Activated T-cell treated with anti-CD3 and anti-CD28 coated beads for 24 hours (primary cell): Measurements from ENCODE around the gene PSME3IP1.

Experiments
- DNase-seq: peaks from one replicate; pipeline ENCODE4 v3.0.0-alpha.2; 2020; ENCODE audit warnings: low read depth

Gene PSME3IP1

DNA sequence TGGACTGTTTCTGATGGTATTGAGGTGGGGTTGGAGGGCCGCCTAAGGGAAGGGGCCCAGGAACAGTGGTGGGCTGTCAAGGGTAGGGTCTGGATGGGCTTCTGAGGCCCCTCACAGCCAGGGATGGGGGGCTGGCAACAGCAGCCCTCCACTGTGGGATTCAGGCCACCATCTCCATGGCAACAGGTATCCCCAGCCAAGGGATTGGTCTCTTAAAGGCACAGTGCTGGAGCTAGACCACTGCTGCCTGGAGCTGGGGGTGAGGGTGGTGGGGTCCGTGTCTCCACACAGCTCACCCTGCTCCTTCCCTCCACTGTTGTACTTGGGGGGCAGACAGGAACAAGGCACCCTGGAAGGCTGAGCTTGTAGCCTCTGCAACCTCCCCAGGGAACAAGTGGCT lies 41.8 kb downstream of the PSME3IP1 start:
- no peak for DNase-seq

DNA sequence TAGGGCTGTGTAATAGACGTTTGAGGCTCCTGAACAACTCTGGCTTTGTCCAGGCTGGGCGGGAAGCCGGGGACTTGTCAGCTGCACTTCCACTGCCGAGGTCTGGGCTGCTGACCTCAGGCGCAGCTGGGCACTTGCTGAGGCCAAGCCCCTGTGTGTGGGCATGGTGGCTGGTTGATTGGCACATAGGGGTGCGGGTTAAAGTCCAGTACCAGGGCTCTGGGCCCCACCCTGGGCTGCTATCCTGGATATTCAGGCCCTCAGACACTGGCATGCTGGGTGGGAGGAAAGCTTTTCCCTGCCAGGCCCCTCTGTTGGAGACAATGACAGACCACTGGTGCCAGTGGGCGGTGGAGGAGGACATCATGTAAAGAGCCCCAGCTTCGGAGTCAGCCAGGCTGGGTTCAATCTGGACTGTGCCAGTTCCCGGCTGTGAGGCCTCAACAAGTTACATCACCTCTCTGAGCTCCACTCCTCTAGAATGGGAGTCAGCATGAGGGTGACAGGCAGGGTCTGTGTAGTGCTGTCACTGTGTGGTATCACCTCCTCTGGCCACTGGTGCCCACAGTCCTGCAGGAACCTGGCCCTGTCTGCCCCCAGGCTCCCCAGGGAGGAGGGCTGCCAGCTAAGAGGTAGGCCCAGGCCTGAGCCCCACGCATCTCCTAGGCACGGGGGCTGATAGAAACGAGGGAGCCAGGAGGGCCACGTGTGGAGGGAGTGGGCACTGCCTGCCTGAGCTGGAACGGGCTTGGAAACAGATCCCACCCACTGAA lies 42.5 kb downstream of the PSME3IP1 start:
- no peak for DNase-seq

GRCh38 chr16:57141822-57142631 lies 43.8 kb downstream of the PSME3IP1 start:
- DNase-seq: no peak

DNA sequence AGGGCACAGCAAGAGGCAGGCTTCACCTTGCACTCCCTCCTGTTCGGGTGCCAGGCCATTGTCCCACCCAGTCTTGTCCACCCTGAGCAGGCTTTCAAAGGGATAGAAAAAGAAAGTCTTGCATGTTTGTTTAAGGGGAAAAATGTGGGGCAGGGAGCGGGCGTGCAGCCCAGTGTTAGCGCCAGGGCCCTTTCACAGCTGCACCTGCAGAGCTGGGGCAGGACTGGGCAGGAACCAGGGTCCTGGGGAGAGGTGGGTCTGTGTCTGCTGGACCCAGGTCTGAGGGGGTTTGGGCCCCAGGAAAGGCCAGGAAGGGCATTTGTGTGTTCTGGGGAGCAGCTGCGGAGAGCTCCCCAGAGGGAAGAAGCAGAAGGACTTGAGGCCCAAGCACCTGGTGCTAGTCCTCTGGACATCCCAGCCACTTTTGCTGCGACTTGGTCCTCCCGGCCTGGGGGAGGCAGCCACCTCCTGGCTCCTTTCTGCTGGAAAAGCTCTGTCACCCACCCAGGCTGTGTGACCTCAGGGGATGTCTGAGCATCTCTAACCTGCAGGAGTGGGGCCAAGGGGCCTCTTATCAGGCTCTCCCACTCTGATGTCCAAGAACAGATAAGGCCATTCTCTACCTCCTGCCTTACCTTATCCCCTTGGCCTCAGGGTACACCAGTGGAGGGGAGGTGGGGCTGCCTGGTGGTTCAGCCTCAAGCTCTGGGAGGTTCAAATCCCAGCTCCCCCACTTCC lies 44.7 kb downstream of the PSME3IP1 start:
- no peak for DNase-seq

GRCh38 chr16:57138281-57138935 lies 47.4 kb downstream of the PSME3IP1 start:
- DNase-seq: no peak

DNA sequence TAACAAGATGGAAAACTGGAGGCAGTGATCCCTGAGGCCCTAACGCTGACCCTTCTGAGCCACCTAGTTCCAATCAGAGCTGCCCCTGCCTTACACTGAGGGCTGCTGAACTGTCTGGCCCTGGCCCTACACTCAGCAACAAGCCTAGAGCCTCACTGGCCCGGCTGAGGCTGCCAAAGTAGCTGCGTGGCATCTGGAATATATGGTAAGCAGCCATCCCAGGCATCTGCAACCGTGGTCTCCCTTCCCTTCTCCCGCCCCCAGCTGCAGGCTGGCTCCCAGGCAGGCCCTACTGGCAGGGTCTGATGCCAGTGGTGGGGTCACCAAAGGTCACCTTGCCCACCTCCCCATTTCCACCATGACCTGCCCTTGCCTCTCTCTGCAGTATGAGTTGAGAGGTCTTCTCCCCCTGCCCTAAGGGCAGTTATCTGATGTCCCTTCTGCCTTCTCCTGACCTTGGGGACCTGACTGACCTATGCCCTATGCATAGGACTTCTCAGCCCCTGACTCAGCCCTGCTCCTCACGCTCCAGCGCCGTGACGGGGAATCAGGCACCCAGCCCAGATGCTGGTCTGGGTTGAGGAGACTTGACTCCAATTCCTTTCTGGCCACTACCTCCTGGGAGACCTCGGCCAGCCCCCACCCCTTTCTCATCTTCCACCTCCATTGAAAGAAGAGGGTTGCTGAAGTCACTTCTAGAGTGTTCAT lies 48.1 kb downstream of the PSME3IP1 start:
- DNase-seq: no peak

GRCh38 chr16:57137043-57137442 lies 48.8 kb downstream of the PSME3IP1 start:
- DNase-seq: no peak

DNA sequence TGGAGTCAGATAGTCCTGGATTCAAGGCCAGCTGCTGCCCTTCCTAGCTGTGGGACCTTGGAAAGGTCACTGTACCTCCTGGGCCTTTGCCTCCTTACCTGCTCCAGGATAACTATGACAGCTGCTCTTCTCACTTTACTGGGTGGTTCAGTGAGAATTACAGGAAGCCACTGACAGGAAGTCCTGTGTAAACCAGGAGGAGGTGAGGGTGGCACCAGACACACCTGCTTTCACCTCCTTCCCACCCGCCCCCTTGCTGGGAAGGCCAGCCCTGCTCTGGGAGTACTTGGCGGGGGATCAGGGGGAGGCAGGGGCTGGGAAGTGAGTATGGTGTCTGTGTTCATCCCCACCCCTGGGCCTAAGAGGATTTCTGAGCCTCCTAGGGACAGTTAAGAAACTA lies 50.9 kb downstream of the PSME3IP1 start:
- DNase-seq: no peak

DNA sequence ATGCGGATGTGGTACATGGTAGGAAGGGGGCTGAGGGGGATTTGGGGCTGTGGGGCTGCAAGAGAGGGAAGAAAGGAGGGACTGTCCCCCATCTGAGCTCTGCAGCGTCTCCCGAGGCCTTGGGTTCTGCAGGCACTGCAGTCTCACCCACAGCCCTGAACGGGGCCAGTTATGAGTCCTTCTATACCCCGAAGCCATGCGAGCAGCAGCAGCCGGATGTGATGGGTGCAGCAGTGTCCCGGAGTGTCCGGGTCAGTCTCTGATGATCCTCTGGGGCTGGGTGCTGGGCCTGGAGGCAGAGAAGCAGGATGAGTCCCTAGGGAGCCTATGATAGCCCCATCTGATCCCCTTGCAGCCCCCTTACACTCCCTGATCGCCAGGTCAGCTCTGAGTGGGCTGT lies 52.0 kb downstream of the PSME3IP1 start:
- DNase-seq: no peak

DNA sequence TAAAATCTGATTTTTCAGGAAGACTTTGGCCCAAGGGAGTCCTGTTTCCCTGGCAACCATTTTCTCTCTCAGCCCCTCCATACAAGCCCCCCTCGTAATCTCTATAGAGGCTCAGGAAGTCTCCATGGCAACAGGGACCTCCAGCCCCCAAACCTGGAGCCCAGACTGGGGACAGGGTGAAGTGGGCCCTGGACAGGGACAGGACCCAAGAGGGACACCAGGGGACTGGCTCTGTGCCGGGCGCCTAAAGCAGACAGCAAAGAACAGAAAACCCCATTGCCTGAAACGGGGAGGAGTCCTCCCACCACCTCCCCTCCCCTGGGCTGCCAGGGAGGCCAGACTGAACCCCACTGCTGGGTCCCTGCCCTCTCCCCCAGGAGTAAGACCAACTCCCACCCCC lies 52.8 kb downstream of the PSME3IP1 start:
- no peak for DNase-seq

DNA sequence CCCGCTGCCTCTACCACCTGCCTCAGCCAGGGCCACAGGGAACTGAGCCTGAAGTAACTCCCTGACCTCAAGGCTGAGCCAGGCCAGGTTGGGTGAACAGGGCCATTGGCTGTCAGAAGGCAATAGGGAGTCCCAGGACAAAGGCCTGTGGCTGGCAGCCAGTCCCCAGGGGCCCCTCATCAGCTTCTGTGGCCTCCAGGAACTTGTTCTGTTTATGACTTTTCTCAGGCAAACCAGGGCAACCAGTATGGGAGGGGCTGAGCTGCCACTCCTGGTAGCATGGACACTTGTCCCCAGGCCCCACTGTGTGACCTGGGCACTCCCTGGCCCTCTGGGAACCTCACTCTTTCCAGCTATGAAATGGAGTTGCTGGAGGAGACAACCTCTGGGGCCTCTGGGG lies 53.4 kb downstream of the PSME3IP1 start:
- no peak for DNase-seq

- no peak for DNase-seq
These were observed 54.4 kb downstream of the PSME3IP1 start for GRCh38 chr16:57131351-57131970.

- DNase-seq: no peak
These were observed 54.9 kb downstream of the PSME3IP1 start for GRCh38 chr16:57130950-57131321.

- no peak for DNase-seq
These were observed 57.0 kb downstream of the PSME3IP1 start for GRCh38 chr16:57128771-57129389.

DNA sequence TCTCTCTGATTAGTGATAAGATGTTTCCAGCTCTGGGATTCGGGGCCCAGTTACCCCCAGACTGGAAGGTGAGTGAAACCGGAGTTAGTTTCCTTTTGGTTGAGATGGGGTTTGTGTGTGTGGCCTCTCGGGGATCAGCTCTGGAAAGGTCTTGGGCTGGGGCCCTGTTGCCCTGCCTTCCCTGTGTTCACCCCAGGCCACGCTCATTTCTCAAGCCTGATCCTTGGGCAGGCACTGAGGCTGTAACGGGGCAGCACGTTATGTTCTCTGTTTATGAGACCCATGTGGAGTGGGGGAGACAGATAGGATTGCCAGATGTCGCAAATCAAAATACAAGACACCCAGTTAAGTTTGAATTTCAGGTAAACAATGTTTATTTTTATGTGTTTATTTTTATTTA lies 58.0 kb downstream of the PSME3IP1 start:
- no peak for DNase-seq

GRCh38 chr16:57127037-57127763 lies 58.6 kb downstream of the PSME3IP1 start:
- DNase-seq: no peak

- DNase-seq: no peak
These were observed 59.4 kb downstream of the PSME3IP1 start for GRCh38 chr16:57126411-57126810.

DNA sequence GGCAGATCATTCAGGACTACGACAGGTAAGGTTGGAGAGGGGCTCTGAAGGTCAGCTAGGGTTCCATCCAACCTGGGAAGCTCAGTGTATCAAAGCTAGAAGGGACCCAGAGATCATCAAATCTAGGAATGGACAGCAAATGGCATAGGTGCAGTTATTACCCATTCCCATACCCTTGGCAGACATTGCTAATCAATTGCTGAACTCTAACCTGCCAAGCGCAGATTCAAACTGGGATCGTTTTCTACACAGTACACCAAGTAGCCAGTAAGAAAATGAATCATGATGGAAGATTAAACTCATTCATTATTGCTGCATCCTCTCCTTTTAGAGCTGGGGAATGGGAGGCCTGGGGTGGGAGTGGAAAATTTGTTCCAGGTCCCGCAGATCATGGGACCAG lies 59.9 kb downstream of the PSME3IP1 start:
- DNase-seq: no peak

DNA sequence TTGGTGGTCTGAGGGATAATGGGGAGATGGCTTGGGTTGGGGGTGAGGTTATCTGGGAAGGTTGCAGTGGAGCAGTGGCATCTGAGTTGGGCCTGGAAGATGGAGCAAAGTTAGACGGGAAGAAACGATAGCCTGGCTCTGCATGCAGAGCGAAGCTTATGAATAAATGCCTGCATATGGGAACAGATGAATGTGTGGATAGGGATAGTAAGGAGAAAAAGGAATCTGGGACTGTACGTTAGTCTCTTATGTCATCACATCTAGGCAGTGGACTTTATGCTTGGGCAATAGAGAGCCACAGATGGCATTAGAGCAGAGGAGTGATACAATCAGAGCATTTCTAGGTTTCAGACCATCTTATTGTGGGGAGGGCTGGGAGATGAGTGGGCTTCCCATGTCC lies 60.5 kb downstream of the PSME3IP1 start:
- no peak for DNase-seq
